AG10803 (cell line): Measurements from ENCODE around the gene LRRC4B.
"Not testable (repeated sequence)": the region's sequence is repeated elsewhere in the genome, so short reads cannot be mapped to it uniquely, and the experiment has no call there.

Experiments used
- DNase-seq: peaks from one replicate; pipeline ENCODE4 v3.0.0; 2010; ENCODE audit warnings: low read depth
- H3K4me3 ChIP-seq: 2 replicates; pipeline ENCODE4 v1.5.1; 2011; ENCODE audit warnings: mild to moderate bottlenecking, low read length, control low read depth
- TF ChIP-seq, protein P1 (sequence below): conservative IDR thresholded peaks from 2 replicates; pipeline ENCODE4 v1.5.1; 2011; ENCODE audit warnings: mild to moderate bottlenecking, low read length, control low read depth, inconsistent platforms

Gene LRRC4B

DNA sequence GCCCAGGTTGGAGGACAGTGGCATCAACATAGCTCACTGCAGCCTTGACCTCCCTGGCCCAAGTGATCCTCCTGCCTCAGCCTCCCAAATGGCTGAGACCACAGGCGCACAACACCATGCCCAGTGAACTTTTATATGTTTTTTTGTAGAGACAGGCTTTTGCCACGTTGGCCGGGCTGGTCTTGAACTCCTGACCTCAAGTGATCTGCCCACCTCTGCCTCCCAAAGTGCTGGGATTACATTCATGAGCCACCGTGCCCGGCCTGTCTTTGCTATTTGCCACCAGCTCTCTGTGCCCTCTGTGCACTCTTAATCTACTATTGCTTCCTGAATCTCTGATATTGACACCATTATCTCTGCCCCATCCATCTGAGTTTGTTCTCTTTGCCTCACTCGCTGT is 34.3 kb upstream of the LRRC4B start:
- TF ChIP-seq, protein P1, sequence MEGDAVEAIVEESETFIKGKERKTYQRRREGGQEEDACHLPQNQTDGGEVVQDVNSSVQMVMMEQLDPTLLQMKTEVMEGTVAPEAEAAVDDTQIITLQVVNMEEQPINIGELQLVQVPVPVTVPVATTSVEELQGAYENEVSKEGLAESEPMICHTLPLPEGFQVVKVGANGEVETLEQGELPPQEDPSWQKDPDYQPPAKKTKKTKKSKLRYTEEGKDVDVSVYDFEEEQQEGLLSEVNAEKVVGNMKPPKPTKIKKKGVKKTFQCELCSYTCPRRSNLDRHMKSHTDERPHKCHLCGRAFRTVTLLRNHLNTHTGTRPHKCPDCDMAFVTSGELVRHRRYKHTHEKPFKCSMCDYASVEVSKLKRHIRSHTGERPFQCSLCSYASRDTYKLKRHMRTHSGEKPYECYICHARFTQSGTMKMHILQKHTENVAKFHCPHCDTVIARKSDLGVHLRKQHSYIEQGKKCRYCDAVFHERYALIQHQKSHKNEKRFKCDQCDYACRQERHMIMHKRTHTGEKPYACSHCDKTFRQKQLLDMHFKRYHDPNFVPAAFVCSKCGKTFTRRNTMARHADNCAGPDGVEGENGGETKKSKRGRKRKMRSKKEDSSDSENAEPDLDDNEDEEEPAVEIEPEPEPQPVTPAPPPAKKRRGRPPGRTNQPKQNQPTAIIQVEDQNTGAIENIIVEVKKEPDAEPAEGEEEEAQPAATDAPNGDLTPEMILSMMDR: no peak
- H3K4me3 ChIP-seq: no peak overlapping the region
- no peak for DNase-seq

DNA sequence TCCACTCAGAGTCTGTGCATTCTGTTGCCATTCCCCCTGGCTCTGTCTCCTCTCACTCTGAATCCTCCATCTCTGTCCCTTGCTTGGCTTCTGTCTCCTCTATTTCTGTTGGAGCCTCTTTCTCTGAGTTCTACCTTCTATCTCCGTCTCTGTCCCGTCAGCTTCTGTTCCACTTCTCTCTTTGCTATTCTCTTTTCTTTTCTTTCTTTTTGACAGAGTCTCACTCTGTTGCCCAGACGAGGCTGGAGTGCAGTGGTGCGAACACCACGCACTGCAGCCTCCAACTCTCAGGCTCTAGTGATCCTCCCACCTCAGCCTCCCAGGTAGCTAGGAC is 33.8 kb upstream of the LRRC4B start:
- TF ChIP-seq, protein P1: no peak
- no peak for DNase-seq
- no peak overlapping the region for H3K4me3 ChIP-seq

DNA sequence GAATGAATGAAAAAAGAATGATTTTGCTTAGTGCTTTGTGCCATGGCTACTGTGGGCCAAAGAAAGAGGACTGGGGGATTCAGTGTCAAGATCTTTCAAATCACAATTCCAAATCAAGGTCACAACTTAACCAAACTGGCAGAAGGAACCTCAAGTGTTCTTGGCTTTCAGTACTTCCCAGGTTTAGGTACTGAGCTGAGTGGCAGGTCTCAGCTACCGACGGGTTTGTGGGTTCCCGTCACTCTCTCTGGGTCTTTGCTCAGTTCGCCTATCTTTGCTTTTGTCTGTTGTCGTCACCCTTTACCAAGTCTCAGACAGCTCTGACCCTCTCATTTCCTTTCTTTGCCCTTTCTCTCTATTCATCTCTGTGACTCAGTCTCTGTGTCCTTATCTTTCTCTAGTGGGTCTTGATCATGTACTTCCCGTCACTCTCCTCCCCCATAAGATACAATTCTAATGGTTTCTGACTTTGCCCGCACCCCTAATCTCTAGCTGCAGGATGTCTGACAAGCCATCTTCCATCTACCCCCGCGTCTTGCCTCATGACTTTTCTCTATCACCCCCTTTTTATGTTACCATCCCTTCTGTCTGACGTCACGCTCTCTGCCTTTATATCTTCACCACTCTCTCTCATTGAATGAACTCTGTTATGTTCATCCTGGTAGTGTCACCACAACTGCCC is 33.3 kb upstream of the LRRC4B start:
- TF ChIP-seq, protein P1: no peak
- DNase-seq: no peak
- H3K4me3 ChIP-seq: no peak overlapping the region

DNA sequence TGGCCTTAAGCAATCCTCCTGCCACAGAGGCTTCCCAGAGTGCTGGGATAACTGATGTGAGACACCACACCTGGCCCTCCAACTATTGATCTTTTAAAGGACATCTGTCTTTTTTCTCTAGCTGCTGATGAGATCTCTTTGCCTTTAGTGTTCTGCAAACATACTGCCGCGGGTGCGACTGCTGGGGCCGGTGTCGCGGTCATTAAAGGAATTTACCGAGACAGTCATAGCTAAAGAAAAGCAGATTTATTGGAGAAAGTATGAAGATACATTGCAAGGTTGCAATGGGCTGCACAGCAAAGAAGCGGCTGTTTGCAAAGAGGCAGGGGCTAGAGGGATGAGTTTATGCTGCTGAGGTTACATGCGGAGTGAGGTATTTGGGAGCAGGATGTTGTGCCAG is 31.2 kb upstream of the LRRC4B start:
- DNase-seq: no peak
- H3K4me3 ChIP-seq: no peak overlapping the region
- TF ChIP-seq, protein P1: no peak

DNA sequence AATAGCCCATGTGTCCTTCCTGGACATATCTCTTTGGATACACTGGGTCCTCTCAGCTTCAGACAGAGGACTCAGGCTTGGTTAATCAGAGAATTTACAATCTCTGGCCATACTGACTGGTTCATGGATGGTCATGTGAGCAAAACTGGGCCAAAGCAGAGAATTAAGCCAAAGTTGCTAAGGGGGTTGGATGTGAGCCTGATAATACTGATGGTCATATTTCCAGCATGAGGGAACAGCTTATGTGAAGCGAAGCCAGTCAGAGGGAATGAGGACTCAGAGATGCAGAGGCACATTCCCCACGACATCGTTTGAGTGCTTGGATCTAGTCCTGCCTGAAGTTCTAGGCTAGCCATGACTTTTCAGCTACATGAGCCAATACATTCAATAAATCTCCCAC is 22.0 kb upstream of the LRRC4B start:
- no peak for DNase-seq
- H3K4me3 ChIP-seq: no peak overlapping the region
- TF ChIP-seq, protein P1: no peak

DNA sequence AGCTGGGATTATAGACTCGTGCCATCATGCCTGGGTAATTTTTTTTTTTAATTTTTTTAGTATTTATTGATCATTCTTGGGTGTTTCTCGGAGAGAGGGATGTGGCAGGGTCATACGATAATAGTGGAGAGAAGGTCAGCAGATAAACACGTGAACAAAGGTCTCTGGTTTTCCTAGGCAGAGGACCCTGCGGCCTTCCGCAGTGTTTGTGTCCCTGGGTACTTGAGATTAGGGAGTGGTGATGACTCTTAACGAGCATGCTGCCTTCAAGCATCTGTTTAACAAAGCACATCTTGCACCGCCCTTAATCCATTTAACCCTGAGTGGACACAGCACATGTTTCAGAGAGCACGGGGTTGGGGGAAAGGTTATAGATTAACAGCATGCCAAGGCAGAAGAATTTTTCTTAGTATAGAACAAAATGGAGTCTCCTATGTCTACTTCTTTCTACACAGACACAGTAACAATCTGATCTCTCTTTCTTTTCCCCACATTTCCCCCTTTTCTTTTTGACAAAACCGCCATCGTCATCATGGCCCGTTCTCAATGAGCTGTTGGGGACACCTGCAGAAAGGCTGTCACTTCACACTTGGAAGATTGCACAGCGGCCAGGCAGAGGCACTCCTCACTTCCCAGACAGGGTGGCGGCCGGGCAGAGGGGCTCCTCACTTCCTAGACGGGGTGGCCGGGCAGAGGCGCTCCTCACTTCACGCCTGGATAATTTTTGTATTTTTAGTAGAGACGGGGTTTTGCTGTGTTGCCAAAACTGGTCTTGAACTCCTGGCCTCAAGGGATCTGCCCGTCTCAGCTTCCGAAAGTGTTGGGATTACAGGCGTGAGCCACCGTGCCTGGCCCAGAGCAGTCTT is 13.8 kb upstream of the LRRC4B start:
- not testable (repeated sequence) for DNase-seq, H3K4me3 ChIP-seq

DNA sequence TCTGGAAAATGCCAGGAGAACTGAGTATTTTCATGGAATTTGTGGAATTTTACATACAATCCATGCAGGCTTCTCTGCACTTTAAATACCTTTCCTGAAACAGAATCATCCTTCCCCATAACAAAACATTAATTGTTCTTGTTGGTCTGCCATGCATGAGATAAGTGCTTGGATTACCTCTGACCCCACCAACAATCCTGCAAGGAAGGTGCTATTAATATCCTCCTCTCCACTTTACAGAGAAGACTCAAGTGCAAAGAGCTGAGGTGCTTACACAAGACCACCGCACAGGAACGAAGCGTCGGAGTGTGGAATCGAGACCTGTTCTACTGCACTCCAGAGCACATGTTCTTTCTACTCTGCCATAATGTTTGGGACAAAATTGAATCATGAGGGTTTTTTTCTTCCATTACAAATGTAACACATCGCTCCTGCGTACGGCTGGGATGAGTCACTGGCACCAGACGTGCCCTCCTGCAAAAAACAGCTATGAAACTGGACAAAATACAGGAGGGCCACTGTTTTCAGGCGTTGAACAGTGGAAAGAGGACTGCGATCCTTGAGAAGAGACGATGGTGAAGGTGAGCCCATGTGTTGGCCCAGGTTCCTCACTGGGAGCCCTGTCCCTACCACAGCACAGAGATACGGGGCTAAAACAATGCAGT is 12.9 kb upstream of the LRRC4B start:
- no peak for DNase-seq
- TF ChIP-seq, protein P1: no peak

More for the DNA sequence above, 12.9 kb upstream of the LRRC4B start:
- H3K4me3 ChIP-seq: no peak overlapping the region
